Testis (tissue), 3 donors: ENCODE data around the gene COX10. TPM values are rescaled to one million over a fixed set of nuclear protein-coding genes. Genes with fewer than 3 reads are reported as not detected.

Experiments used
- DNase-seq: peaks from one replicate; pipeline ENCODE4 v3.0.0-alpha.2; 2019
- H3K27ac ChIP-seq, 2 donors: fragments of 200-600 bp; sonication (generic); one replicate each; pipeline ENCODE4 v1.5.1; 2019
- H3K27me3 ChIP-seq: fragments of 200-600 bp; sonication (generic); one replicate; pipeline ENCODE4 v1.5.1; 2019
- H3K36me3 ChIP-seq: fragments of 200-600 bp; sonication (generic); one replicate; pipeline ENCODE4 v1.5.1; 2017; ENCODE audit warnings: low read depth; ENCODE audit errors: missing control alignments
- H3K4me1 ChIP-seq: fragments of 200-600 bp; sonication (generic); one replicate; pipeline ENCODE4 v1.5.1; 2019
- H3K4me3 ChIP-seq, 2 donors: fragments of 200-600 bp; sonication (generic); one replicate each; pipeline ENCODE4 v1.5.1; 2017 to 2019
- H3K9me3 ChIP-seq: fragments of 200-600 bp; sonication (generic); one replicate; pipeline ENCODE4 v1.5.1; 2017
- POLR2A ChIP-seq: fragments of 450-650 bp; IDR thresholded peaks from one replicate; pipeline ENCODE4 v1.6.1; 2017; ENCODE audit warnings: antibody characterized with exemption, mild to moderate bottlenecking, moderate library complexity
- whole genome bisulfite sequencing, 2 donors: methylation state at CpG; one replicate each; pipeline ENCODE4 v1.1.5; 2018; 5-methylcytosine and 5-hydroxymethylcytosine counted together
- intact Hi-C: fragments of 100-400 bp; cut with DNase I; formaldehyde crosslinking; loops from one replicate; pipeline ENCODE4 v1.15.1; 2023; ENCODE audit warnings: low total_unique reads
- polyA plus RNA-seq: library from polyadenylated mRNA; stranded (reverse); fragments of 350-450 nt; fragmentation: Illumina TruSeq; extraction: RNeasy Lipid Tissue Mini Kit (QIAGEN cat#74804); gene quantifications from one replicate; pipeline ENCODE4 v1.2.3, GENCODE V29; 2014; ENCODE audit warnings: low read depth, low replicate concordance; ENCODE audit not compliant: insufficient read depth
- total RNA-seq, 2 donors: library from RNA; depleted of rRNA; stranded (reverse); fragments of >200 nt; gene quantifications; one replicate each; pipeline ENCODE4 v1.2.3, GENCODE V29; 2016
- TF ChIP-seq, protein P1 (sequence below), 3 experiments: fragments of 450-650 bp in 2 of 3; fragments of 200-600 bp in 1 of 3; sonication (generic) in 1 of 3; IDR thresholded peaks; one replicate each; pipeline ENCODE4 v1.5.1; 2016 to 2019; ENCODE audit warnings: antibody characterized with exemption in 3 of 3, mild to moderate bottlenecking in 2 of 3, moderate library complexity in 1 of 3

COX10 gene
- total and polyA plus RNA-seq, 3 donors from 2014 or later: 44.9 to 51.0 (median 50.6) TPM

DNA sequence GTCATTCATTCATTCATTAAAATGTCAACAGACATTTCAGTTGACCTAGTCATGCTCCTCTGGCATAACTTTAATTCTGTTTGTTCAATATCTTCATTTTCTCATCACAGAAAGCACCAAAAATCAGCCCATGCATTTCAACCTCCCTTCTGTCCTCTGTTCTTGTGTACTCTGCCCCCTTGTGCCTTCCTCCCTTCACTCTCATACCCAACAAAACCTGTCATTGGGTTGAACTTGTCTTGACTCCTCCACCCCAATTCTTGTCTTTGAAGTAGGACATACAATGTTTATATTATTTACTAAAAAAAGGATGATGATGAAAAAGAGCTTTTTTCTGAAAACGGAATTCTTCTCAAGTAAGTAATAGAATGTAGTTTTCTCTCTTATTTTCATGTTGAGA is 43.8 kb downstream of the COX10 start:
- no peak overlapping the region for H3K4me3 ChIP-seq
- H3K4me1 ChIP-seq: no peaks in the 10 kb centered on the region
- intact Hi-C loops: no loop called here
- 93% methylated on average over 1 of the region's 1 CpG for WGBS, 2 donors
- no peak for TF ChIP-seq POLR2A
- TF ChIP-seq, protein P1, sequence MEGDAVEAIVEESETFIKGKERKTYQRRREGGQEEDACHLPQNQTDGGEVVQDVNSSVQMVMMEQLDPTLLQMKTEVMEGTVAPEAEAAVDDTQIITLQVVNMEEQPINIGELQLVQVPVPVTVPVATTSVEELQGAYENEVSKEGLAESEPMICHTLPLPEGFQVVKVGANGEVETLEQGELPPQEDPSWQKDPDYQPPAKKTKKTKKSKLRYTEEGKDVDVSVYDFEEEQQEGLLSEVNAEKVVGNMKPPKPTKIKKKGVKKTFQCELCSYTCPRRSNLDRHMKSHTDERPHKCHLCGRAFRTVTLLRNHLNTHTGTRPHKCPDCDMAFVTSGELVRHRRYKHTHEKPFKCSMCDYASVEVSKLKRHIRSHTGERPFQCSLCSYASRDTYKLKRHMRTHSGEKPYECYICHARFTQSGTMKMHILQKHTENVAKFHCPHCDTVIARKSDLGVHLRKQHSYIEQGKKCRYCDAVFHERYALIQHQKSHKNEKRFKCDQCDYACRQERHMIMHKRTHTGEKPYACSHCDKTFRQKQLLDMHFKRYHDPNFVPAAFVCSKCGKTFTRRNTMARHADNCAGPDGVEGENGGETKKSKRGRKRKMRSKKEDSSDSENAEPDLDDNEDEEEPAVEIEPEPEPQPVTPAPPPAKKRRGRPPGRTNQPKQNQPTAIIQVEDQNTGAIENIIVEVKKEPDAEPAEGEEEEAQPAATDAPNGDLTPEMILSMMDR (IDR thresholded peaks at IDR 0.05): no peak
- no peaks in the 10 kb centered on the region for H3K9me3 ChIP-seq
- no peaks in the 10 kb centered on the region for H3K36me3 ChIP-seq
- no peaks in the 10 kb centered on the region for H3K27me3 ChIP-seq
- DNase-seq: no peak
- H3K27ac ChIP-seq: no peak overlapping the region

DNA sequence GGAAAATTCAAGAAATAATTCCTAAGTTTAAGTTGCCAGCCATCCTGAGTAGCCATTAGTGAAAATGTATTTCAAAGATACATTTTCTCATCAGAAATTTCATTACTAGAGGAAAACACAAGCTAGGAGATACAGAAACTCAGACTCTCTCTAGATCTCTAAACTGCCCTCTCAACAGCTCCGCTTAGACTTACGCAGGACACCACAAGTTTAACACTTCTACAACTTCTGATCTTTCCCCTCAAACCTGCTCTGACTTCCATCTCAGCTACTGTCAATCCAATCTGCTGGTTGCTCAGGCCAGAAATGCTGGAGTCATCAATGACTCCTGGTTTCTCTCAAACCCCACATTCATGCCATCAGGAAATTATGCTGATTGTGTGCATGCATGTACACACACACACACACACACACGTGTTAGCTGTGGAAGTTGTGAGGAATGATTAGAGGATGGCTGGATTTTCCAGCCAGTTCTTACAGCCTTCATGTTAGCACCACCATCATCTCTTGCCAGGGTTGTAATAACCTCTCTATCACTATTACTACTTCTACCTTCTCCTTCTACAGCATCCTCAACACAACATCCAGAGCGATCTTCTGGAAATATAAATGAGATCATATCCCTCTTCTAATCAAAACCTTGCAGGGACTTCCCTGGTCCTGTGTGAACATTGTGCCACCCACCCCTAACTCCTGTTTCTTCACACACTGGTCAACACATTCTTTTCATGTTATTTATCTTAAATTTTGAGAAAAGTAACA is 47.1 kb downstream of the COX10 start:
- TF ChIP-seq, protein P1 (IDR thresholded peaks at IDR 0.05): no peak
- TF ChIP-seq POLR2A: no peak
- no peaks in the 10 kb centered on the region for H3K9me3 ChIP-seq
- H3K4me3 ChIP-seq: no peak overlapping the region
- intact Hi-C loops: no loop called here
- 92 to 94% methylated on average over 4 of the region's 4 CpGs for WGBS, 2 donors
- H3K36me3 ChIP-seq: no peaks in the 10 kb centered on the region
- DNase-seq: no peak
- no peaks in the 10 kb centered on the region for H3K27me3 ChIP-seq
- no peak overlapping the region for H3K27ac ChIP-seq
- no peaks in the 10 kb centered on the region for H3K4me1 ChIP-seq

DNA sequence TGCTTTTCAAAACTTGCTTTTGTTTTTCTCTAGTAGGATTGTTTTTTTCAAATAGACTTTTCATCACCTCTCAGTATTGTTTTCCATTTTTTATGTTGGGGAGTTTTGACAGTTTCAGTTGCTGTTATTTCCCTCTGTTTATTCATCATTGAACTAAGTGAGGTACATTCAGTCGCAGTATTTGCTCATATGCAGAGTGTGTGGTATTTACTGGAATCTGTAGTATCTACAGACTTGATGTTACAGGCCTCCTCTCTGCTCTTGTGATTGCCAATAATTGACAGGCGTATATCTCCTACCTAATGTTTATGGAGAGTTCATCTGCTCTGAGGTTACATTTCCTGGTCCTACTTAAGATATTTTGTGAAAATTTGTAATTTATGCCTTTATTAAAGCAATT is 49.6 kb downstream of the COX10 start:
- Histone ChIP-seq H3K4me1 (no peaks in the 10 kb centered on the region), H3K4me3 (no peak overlapping the region), H3K9me3 (no peaks in the 10 kb centered on the region), H3K36me3 (no peaks in the 10 kb centered on the region), H3K27ac (no peak overlapping the region), H3K27me3 (no peaks in the 10 kb centered on the region)
- 94 to 96% methylated on average over 2 of the region's 2 CpGs for whole genome bisulfite sequencing, 2 donors
- DNase-seq: no peak
- intact Hi-C loops: no loop called here
- TF ChIP-seq, protein P1 (IDR thresholded peaks at IDR 0.05): no peak
- no peak for TF ChIP-seq POLR2A

DNA sequence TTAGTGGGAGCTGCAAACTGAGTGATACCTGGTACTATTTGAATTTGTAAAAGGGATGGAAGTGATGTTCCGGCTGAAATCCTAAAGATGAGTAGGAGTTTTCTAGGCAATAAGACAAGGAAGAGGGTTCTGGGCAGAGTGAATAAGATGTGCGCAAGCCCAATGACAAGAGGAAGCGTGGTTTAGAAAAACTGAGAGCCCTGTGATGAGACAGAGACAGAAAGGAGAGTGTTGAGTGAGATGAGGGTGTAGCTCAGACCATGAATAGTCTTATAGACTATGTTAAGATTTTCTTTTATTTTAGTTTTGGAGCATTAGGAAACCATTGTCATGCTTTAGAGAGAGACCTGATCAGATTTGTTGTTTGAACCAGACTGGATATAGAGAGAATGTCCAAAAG is 50.2 kb downstream of the COX10 start:
- Histone ChIP-seq H3K4me3 (no peak overlapping the region), H3K36me3 (no peaks in the 10 kb centered on the region), H3K9me3 (no peaks in the 10 kb centered on the region), H3K27ac (no peak overlapping the region), H3K27me3 (no peaks in the 10 kb centered on the region), H3K4me1 (no peaks in the 10 kb centered on the region)
- TF ChIP-seq, protein P1 (IDR thresholded peaks at IDR 0.05): no peak
- TF ChIP-seq POLR2A: no peak
- intact Hi-C loops: no loop called here
- 92 to 97% methylated on average over 3 of the region's 3 CpGs for WGBS, 2 donors
- DNase-seq: no peak

DNA sequence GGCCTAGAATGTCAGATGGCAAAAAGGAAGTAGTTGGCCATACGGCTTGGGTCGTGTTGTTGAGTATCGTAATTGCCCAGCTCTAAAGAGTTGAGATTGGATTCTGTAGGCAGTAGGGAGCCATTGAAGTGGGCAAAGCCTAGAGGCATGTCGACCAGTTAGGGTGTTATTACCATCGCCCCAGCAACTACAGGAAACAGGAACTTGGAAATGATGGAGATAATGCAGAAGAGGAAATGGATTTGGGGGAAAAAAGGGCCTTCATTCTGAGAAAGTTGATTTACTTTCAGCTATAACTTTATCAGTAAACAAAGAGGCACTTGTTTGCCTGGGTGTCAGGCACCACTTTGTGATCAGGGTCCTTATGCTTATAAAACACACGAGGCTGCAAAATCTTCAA is 52.6 kb downstream of the COX10 start:
- intact Hi-C loops: no loop called here
- Histone ChIP-seq H3K4me3 (no peak overlapping the region), H3K36me3 (no peaks in the 10 kb centered on the region), H3K27ac (no peak overlapping the region), H3K9me3 (no peaks in the 10 kb centered on the region), H3K4me1 (no peaks in the 10 kb centered on the region), H3K27me3 (no peaks in the 10 kb centered on the region)
- DNase-seq: no peak
- 87 to 94% methylated on average over 6 of the region's 6 CpGs for WGBS, 2 donors
- TF ChIP-seq, protein P1 (IDR thresholded peaks at IDR 0.05): no peak
- TF ChIP-seq POLR2A: no peak
